Spleen (tissue), 11 donors: ENCODE results near the gene DPYSL5. TPM values are rescaled to one million over a fixed set of nuclear protein-coding genes. Genes with fewer than 3 reads are reported as not detected.

ENCODE experiments used
- DNase-seq: peaks from one replicate; pipeline ENCODE4 v3.0.0-alpha.2; 2020
- H3K27ac ChIP-seq, 8 donors: fragments of 200-600 bp; sonication (generic) in 7 of 8; 1 replicate in 4 of 8; 2 replicates in 4 of 8; pipeline versions ENCODE4 v1.5.0 to v1.8.0; 2016 to 2021; ENCODE audit warnings: inconsistent platforms in 4 of 8, mild to moderate bottlenecking in 4 of 8, moderate library complexity in 1 of 8
- H3K27me3 ChIP-seq, 7 donors: fragments of 200-600 bp; sonication (generic) in 6 of 7; replicated peaks in 1 of 7; 1 replicate in 4 of 7; 2 replicates in 3 of 7; pipeline versions ENCODE4 v1.5.0 to v1.8.0; 2016 to 2021; ENCODE audit warnings: inconsistent platforms in 3 of 7, mild to moderate bottlenecking in 1 of 7
- H3K36me3 ChIP-seq, 6 donors: fragments of 200-600 bp; sonication (generic) in 5 of 6; 1 replicate in 4 of 6; 2 replicates in 2 of 6; pipeline versions ENCODE4 v1.5.0 to v1.8.0; 2016 to 2021; ENCODE audit warnings: inconsistent platforms in 2 of 6
- H3K4me1 ChIP-seq, 6 donors: fragments of 200-600 bp; sonication (generic) in 5 of 6; 1 replicate in 3 of 6; 2 replicates in 3 of 6; pipeline versions ENCODE4 v1.5.0 to v1.8.0; 2016 to 2021; ENCODE audit warnings: inconsistent platforms in 3 of 6
- H3K4me3 ChIP-seq, 8 donors: fragments of 200-600 bp; sonication (generic) in 7 of 8; 1 replicate in 4 of 8; 2 replicates in 4 of 8; pipeline versions ENCODE4 v1.5.0 to v1.8.0; 2016 to 2021; ENCODE audit warnings: inconsistent platforms in 4 of 8, mild to moderate bottlenecking in 4 of 8, moderate library complexity in 2 of 8
- H3K9me3 ChIP-seq, 8 donors: fragments of 200-600 bp; sonication (generic) in 7 of 8; 1 replicate in 4 of 8; 2 replicates in 4 of 8; pipeline versions ENCODE4 v1.5.0 to v1.8.0; 2016 to 2021; ENCODE audit warnings: inconsistent platforms in 4 of 8
- POLR2A ChIP-seq, 3 donors: fragments of 450-650 bp; IDR thresholded peaks; one replicate each; pipeline ENCODE4 v1.5.1; 2017; ENCODE audit warnings: antibody characterized with exemption in 3 of 3, mild to moderate bottlenecking in 1 of 3
- POLR2AphosphoS5 ChIP-seq, 3 donors: sonication (generic); formaldehyde crosslinking; IDR thresholded peaks; one replicate each; pipeline ENCODE4 v1.5.1; 2017; ENCODE audit warnings: antibody characterized with exemption in 3 of 3
- WGBS, 5 donors: extraction: QIAGEN DNeasy Blood & Tissue Kit in 3 of 5; methylation state at CpG; one replicate each; pipeline versions ENCODE4 v1.1.5 to v1.1.7; 2013 to 2018; 5-methylcytosine and 5-hydroxymethylcytosine counted together
- intact Hi-C: fragments of 100-400 bp; cut with DNase I; formaldehyde crosslinking; loops from one replicate; pipeline ENCODE4 v1.15.0; 2023; ENCODE audit warnings: low total_unique reads
- polyA plus RNA-seq, 3 donors: library from polyadenylated mRNA; stranded (reverse); fragments of 200-250 nt; gene quantifications; one replicate each; pipeline ENCODE4 v1.2.1, GENCODE V29; 2013
- total RNA-seq, 7 donors: library from RNA; depleted of rRNA in 3 of 7; stranded (reverse); fragments of >200 nt in 3 of 7; fragmentation: NEBNext Ultra II Directional in 4 of 7; extraction: Animal tissue kit (Norgen Biotek cat#: 25700) in 4 of 7; gene quantifications; one replicate each; pipeline versions ENCODE4 v1.1.0 to v1.2.1, GENCODE V29; 2016 to 2021
- TF ChIP-seq, protein P1 (sequence below), 11 experiments: fragments of 200-600 bp in 7 of 11; fragments of 450-650 bp in 4 of 11; sonication (generic) in 4 of 11; IDR thresholded peaks in 8 of 11; conservative IDR thresholded peaks in 3 of 11; 1 replicate in 7 of 11; 2 replicates in 4 of 11; pipeline versions ENCODE4 v1.4.0 to v1.8.0; 2016 to 2021; ENCODE audit warnings: antibody characterized with exemption in 11 of 11, inconsistent platforms in 4 of 11, mild to moderate bottlenecking in 1 of 11
- donor health status: healthy with polysubstance abuse.
- donor health status: DM: no; HTN: no; CAD: no; lungs with moderate emphysema.
- donor health status: DM: no; HTN: no; CAD: no.
- donor health status: Bipolar disorder and iron deficiency.
- donor health status: healthy.
- donor health status: DM: no; HTN: no; CAD: no.
- donor health status: DM: yes; HTN: yes; CAD: no.

DPYSL5 gene
- total and polyA plus RNA-seq, 10 donors: 0.02 to 0.07 (median 0.02) TPM; not detected in 7

DNA sequence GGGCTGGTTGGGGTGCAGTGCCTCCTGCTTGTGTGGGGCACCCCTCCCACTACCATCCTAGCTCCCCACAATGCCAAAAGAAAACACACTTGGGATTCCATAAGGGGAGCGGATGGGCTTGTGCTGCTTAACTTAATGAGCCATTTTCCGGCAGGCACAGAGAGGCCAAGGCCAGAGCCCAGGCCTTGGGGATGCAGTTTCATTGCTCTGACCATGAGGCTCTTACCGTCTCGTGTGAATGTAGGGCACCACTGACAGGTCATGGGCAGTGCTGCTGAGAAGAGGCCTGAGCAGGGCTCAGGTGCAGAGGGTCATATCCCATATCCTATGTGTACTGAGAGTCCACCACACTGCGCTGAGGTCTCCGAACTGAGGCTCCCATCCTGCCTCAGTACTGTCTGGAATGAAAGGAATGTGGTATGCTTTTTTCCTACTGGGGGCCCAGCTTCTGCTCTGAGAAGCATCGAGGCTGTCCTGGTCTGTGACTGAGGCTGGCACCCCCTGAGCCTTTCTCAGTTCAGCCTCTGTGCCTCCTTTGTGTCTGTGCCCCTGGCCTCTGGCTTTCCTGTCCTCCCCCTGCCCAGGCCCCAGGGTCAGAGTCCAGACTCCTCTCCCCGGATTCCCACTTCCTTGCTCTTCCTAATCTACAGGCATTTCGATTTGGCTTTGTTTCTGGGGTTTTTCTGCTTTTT is 77.3 kb downstream of the DPYSL5 start:
- TF ChIP-seq POLR2AphosphoS5 (IDR thresholded peaks at IDR 0.05) (peak in 1 of 3 donors; percentile 40), POLR2A (IDR thresholded peaks at IDR 0.05) (no peak)

DNA sequence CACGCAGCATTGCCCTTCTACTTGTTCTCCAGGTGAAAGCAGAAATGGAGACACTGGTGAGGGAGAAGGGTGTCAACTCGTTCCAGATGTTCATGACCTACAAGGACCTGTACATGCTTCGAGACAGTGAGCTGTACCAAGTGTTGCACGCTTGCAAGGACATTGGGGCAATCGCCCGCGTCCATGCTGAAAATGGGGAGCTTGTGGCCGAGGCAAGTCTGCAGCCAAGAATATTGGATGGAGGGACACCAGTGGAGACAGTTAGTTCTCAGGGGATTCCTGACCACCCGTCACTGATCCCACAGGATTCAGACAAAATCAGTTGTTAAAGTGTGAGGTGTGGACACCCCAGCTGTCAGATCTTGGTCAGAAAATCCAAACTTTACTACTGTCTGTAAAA is 79.3 kb downstream of the DPYSL5 start:
- intact Hi-C loops: no loop called here
- no peaks in the 10 kb centered on the region for H3K36me3 ChIP-seq
- no peak overlapping the region for H3K27ac ChIP-seq
- TF ChIP-seq POLR2A (IDR thresholded peaks at IDR 0.05): no peak
- no peak for TF ChIP-seq POLR2AphosphoS5 (IDR thresholded peaks at IDR 0.05)
- TF ChIP-seq, protein P1, sequence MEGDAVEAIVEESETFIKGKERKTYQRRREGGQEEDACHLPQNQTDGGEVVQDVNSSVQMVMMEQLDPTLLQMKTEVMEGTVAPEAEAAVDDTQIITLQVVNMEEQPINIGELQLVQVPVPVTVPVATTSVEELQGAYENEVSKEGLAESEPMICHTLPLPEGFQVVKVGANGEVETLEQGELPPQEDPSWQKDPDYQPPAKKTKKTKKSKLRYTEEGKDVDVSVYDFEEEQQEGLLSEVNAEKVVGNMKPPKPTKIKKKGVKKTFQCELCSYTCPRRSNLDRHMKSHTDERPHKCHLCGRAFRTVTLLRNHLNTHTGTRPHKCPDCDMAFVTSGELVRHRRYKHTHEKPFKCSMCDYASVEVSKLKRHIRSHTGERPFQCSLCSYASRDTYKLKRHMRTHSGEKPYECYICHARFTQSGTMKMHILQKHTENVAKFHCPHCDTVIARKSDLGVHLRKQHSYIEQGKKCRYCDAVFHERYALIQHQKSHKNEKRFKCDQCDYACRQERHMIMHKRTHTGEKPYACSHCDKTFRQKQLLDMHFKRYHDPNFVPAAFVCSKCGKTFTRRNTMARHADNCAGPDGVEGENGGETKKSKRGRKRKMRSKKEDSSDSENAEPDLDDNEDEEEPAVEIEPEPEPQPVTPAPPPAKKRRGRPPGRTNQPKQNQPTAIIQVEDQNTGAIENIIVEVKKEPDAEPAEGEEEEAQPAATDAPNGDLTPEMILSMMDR (IDR thresholded peaks at IDR 0.05 in 8 of 11, conservative IDR thresholded peaks at IDR 0.05 in 3 of 11): no peak
- H3K9me3 ChIP-seq: no peaks in the 10 kb centered on the region
- peak; percentile 57 for DNase-seq
- no peak overlapping the region for H3K4me3 ChIP-seq
- 89 to 95% (median 91%) methylated on average over 9 of the region's 9 CpGs for WGBS, 5 donors
- peaks cover 0 to 21% (median 9%) of the 10 kb centered on the region in 6 donors for H3K4me1 ChIP-seq
- H3K27me3 ChIP-seq: peaks cover 0 to 35% (median 0%) of the 10 kb centered on the region in 7 donors

More for the DNA sequence above, 77.3 kb downstream of the DPYSL5 start:
- H3K4me1 ChIP-seq: peaks cover 0 to 20% (median 8%) of the 10 kb centered on the region in 6 donors
- no peak overlapping the region for H3K27ac ChIP-seq
- H3K9me3 ChIP-seq: no peaks in the 10 kb centered on the region
- intact Hi-C loops: no loop called here
- H3K36me3 ChIP-seq: no peaks in the 10 kb centered on the region
- peaks cover 0 to 44% (median 0%) of the 10 kb centered on the region in 7 donors for H3K27me3 ChIP-seq
- peak; percentile 62 for DNase-seq
- 53 to 71% (median 63%) methylated on average over 7 to 9 of the region's 9 CpGs for WGBS, 5 donors
- no peak overlapping the region for H3K4me3 ChIP-seq

DNA sequence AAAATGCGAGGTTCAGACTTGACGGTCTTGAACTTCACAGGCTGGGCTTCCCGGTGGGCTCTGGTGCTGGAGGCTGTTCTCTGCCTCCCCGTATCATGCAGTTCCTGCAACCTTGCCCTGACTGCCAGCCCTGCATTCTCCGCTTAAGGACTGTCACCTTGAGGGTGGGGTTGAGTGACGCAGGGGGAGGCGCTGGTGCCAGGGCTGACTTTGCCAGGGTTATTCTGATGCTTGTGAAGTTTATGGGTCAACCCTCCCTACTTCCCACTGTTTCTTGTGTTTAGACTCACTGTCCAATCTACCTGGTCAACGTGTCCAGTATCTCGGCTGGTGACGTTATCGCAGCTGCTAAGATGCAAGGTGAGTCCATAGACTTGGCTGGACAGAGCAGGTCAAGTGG is 85.0 kb downstream of the DPYSL5 start:
- no peak for TF ChIP-seq POLR2A (IDR thresholded peaks at IDR 0.05)
- TF ChIP-seq, protein P1 (IDR thresholded peaks at IDR 0.05 in 8 of 11, conservative IDR thresholded peaks at IDR 0.05 in 3 of 11): no peak
- TF ChIP-seq POLR2AphosphoS5 (IDR thresholded peaks at IDR 0.05): no peak
- 67 to 72% (median 70%) methylated on average over 11 of the region's 11 CpGs for WGBS, 5 donors

DNA sequence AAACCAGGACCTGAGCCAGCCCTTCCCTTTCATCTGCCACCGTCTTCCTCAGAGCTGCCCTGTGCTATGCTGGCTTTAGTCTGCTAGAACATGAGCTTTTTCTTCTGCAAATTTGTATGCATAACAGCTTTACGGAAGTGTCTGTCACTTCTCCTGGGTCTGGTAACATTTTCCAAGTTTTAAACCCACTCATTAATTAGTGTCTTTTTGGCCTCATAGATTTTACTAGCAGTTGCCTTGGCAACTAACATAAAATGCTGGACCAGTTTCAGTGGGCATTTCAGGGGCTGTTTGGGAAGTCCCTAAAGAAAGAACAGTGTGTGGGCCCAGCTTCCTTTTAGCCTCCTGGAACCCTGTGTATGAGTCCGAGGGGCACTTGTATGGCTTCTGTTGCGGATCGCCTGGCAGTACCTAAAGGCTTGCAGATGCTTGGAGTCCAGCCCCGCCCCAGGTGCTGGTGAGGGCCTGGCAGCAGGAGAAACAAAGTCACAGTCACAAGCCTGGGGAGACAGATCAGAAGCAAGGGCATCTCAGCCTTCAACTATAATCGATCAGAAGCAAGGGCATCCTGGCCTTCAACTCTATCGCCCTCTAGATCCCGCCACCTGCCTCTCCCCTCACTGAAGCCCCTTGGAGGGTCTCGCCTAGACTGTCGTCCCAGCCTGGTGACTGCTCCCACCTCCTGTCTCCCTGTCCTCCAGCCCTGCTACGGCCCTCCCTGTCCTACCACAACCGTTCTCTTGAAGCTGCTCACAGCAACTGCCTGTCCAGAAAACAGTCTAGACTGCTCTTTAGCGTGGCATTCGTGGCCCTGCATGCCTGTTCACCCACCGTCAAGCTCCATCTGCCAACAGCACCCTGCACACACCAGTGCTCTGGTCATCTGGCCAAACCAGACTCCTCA is 85.8 kb downstream of the DPYSL5 start:
- Histone ChIP-seq H3K27me3 (peaks cover 0 to 39% (median 0%) of the 10 kb centered on the region in 7 donors), H3K27ac (no peak overlapping the region), H3K4me1 (peaks cover 0 to 9% (median 0%) of the 10 kb centered on the region in 6 donors), H3K9me3 (no peaks in the 10 kb centered on the region), H3K4me3 (no peak overlapping the region), H3K36me3 (no peaks in the 10 kb centered on the region)
- intact Hi-C loops: no loop called here
- no peak for DNase-seq
- TF ChIP-seq POLR2AphosphoS5 (IDR thresholded peaks at IDR 0.05): no peak
- TF ChIP-seq, protein P1 (IDR thresholded peaks at IDR 0.05 in 8 of 11, conservative IDR thresholded peaks at IDR 0.05 in 3 of 11): no peak
- no peak for TF ChIP-seq POLR2A (IDR thresholded peaks at IDR 0.05)
- WGBS, 5 donors: 76 to 89% (median 84%) methylated on average over 16 of the region's 16 CpGs

More for the DNA sequence above, 85.0 kb downstream of the DPYSL5 start:
- Histone ChIP-seq H3K27me3 (peaks cover 0 to 39% (median 0%) of the 10 kb centered on the region in 7 donors), H3K9me3 (no peaks in the 10 kb centered on the region), H3K4me1 (peaks cover 0 to 9% (median 0%) of the 10 kb centered on the region in 6 donors), H3K36me3 (no peaks in the 10 kb centered on the region), H3K4me3 (no peak overlapping the region), H3K27ac (no peak overlapping the region)
- no peak for DNase-seq
- intact Hi-C loops: no loop called here
